ENCODE measurements around the gene HDAC9.

DNA sequence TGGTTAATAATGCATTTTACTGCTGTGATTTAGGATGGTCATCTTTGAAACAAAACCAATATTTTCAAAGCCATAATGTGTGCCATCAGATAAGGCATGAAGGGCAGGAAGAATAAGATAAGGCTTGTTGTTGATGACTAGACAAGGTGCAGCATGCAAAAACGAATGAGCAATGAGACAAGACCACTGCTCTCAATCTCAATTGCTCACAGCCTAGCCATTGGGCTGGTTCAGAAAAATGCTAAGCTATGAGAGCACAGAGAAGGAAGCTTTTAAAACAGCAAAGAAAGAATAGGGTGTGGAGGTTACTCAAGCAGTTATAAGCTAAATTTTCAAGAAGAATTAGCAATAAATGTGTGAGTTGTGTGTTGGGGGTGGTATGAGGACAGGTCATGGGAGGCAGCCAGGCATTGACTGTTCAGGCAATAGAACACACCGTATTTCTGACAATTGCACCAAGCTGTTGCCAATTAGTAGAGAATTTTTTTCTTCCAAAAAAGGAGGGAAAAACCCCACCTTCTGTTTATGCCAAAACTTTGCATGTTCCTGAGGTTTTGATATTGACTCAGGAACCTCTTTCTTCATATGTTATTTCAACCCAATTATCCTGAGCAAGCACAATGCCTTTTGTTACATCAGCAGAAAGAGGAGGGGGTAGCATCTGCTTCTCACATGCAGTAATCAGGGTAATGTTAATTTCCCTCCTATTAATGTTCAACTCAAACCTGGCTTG lies 276.5 kb downstream of the HDAC9 start:
- TF ChIP-seq, protein P1, sequence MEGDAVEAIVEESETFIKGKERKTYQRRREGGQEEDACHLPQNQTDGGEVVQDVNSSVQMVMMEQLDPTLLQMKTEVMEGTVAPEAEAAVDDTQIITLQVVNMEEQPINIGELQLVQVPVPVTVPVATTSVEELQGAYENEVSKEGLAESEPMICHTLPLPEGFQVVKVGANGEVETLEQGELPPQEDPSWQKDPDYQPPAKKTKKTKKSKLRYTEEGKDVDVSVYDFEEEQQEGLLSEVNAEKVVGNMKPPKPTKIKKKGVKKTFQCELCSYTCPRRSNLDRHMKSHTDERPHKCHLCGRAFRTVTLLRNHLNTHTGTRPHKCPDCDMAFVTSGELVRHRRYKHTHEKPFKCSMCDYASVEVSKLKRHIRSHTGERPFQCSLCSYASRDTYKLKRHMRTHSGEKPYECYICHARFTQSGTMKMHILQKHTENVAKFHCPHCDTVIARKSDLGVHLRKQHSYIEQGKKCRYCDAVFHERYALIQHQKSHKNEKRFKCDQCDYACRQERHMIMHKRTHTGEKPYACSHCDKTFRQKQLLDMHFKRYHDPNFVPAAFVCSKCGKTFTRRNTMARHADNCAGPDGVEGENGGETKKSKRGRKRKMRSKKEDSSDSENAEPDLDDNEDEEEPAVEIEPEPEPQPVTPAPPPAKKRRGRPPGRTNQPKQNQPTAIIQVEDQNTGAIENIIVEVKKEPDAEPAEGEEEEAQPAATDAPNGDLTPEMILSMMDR (conservative IDR thresholded peaks at IDR 0.05; ENCODE audit: low read depth, low read length) = no peak
- no peak for TF ChIP-seq EZH2 (IDR thresholded peaks at IDR 0.05; ENCODE audit: borderline replicate concordance, low read depth, low read length, poor library complexity, severe bottlenecking)
